ENCODE data around the gene ABTB2. TPM values are rescaled to one million over a fixed set of nuclear protein-coding genes. Genes with fewer than 3 reads are reported as not detected.

Gene ABTB2
- total and polyA plus RNA-seq, 10 of the 15 experiments (the other 5 are each of a cell fraction or from before 2014, with no cell fraction given) = 0.13 to 2.1 (median 0.72) TPM

GRCh38 chr11:34302046-34302921 lies 55.5 kb downstream of the ABTB2 start:
- ChIA-PET SMC1A (ENCODE audit: uncharacterized antibody, unreplicated experiment) (interaction anchor here (0.9 to 1.8 kb wide), 8 partner anchors 14 to 149 kb away, joined by 3 to 7 read pairs (median 3); no protein-coding TSS in a partner anchor), CTCF (interaction anchor here (0.9 to 1.5 kb wide), 4 partner anchors 9 to 92 kb away, joined by 3 to 7 read pairs (median 3); no protein-coding TSS in a partner anchor), POLR2A (interaction anchor here (0.7 to 0.9 kb wide), 2 partner anchors 62 to 128 kb away, joined by 3 read pairs; no protein-coding TSS in a partner anchor), RAD21 (ENCODE audit: unreplicated experiment) (interaction anchor here (0.8 to 1.5 kb wide), 5 partner anchors 29 to 68 kb away, joined by 3 to 5 read pairs (median 3); no protein-coding TSS in a partner anchor)
- no peak overlapping the region for H3K9ac ChIP-seq (ENCODE audit: control insufficient read depth, insufficient read depth, low read length)
- no peaks in the 10 kb centered on the region for H4K20me1 ChIP-seq (ENCODE audit: control insufficient read depth, insufficient read depth)
- no peaks in the 10 kb centered on the region for H3K27me3 ChIP-seq (replicated peaks in 1 of 2; ENCODE audit: control insufficient read depth in 2 of 2, insufficient read depth in 2 of 2, low read length in 1 of 2)
- no peak overlapping the region for H3K4me3 ChIP-seq
- H3K27ac ChIP-seq (ENCODE audit: control insufficient read depth, insufficient read depth) = no peak overlapping the region
- no peak for FAIRE-seq
- H3K36me3 ChIP-seq (ENCODE audit: control insufficient read depth in 2 of 2, insufficient read depth in 2 of 2, low read length in 1 of 2) = no peaks in the 10 kb centered on the region
- H3K4me1 ChIP-seq (ENCODE audit: control insufficient read depth, insufficient read depth, low read length) = peaks cover 8% of the 10 kb centered on the region
- peak; percentile 45 for DNase-seq (ENCODE audit: low read depth, low spot score)
- BruUV-seq (replicated peaks) = no TSS peak
- in situ Hi-C loops (cut with MboI) (no loop called here), intact Hi-C loops (cut with micrococcal nuclease; ENCODE audit: unreplicated experiment) (loop anchor here (2.0 kb wide), 1 partner anchor 53 kb away; no protein-coding TSS in a partner anchor)
- H3K4me2 ChIP-seq (ENCODE audit: control insufficient read depth, insufficient read depth) = no peak overlapping the region
- H2AFZ ChIP-seq (ENCODE audit: control insufficient read depth, low read depth, low read length) = no peak overlapping the region
- H3K9me3 ChIP-seq (replicated peaks; ENCODE audit: control insufficient read depth, insufficient read depth, low read length) = no peaks in the 10 kb centered on the region
- 38% methylated on average over 4 of the region's 4 CpGs for WGBS (ENCODE audit: insufficient coverage, insufficient replicate concordance, low lambda C conversion rate, missing lambda C conversion rate)
- ATAC-seq = peak; percentile 95
- peaks cover 1% of the 10 kb centered on the region for H3K79me2 ChIP-seq (ENCODE audit: control insufficient read depth, insufficient read depth, low read length)
- TF ChIP-seq MLLT1 (IDR thresholded peaks at IDR 0.05) (no peak), BHLHE40 (IDR thresholded peaks at IDR 0.05; ENCODE audit: borderline replicate concordance in 1 of 2, low read depth in 2 of 2, low read length in 1 of 2) (no peak; a peak in 1 of 4 replicates), CEBPB (IDR thresholded peaks at IDR 0.05; ENCODE audit: borderline replicate concordance in 1 of 2, low read depth in 2 of 2, low read length in 2 of 2) (no peak), CREM (IDR thresholded peaks at IDR 0.05; ENCODE audit: low read depth) (peak; percentile 60; the same call in 1 of the 2 replicates), ZBTB11 (CRISPR knock-in tag; IDR thresholded peaks at IDR 0.05) (no peak), E4F1 (IDR thresholded peaks at IDR 0.05; ENCODE audit: borderline replicate concordance, partially characterized antibody) (no peak), PAX5 (IDR thresholded peaks at IDR 0.05; ENCODE audit: borderline replicate concordance, low read depth, low read length) (peak; percentile 83; the same call in 1 of the 2 replicates), EP300 (IDR thresholded peaks at IDR 0.05; ENCODE audit: borderline replicate concordance in 1 of 2, control insufficient read depth in 1 of 2, low read depth in 2 of 2, low read length in 2 of 2) (0 out of 4 replicates have a peak, but pooled peaks of 1 of the 2 experiments have one; percentile 52)
